ENCODE data around the gene BICRAL. TPM values are rescaled to one million over a fixed set of nuclear protein-coding genes. Genes with fewer than 3 reads are reported as not detected.
A peak's percentile ranks its signal among the peaks of the same experiment; 100 is the strongest.
"Not testable (repeated sequence)": the region's sequence is repeated elsewhere in the genome, so short reads cannot be mapped to it uniquely, and the experiment has no call there.

Gene BICRAL
- total and polyA plus RNA-seq, 2 donors (not counting 1 experiment from before 2014, with no cell fraction given) = 6.9 to 11.5 TPM

DNA sequence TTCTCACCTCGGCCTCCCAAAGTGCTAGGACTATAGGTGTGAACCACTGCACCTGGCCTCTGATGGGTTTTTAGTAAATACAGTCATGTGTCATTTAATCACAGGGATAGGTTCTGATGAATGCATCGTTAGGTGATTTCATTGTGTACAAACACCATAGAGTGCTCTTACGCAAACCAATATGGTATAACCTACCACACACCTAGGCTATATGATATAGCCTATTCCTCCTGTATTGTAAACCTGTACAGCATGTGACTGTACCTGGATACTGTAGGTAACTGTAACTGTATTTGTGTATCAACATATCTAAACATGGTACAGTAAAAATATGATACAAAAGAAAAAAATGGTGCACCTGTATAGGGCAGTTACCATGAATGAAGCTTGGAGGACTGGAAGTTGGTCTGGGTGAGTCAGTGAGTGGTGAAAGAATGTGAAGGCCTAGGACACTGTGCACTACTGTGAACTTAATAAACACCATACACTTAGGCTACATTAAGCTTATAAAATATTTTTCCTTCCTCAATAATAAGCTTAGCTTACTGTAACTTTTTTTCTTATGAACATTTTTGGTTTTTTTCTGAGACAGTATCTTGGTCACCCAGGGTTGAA lies 10.0 kb downstream of the BICRAL start:
- H3K9ac ChIP-seq (ENCODE audit: insufficient read depth, low read length) = no peak overlapping the region
- H3K27me3 ChIP-seq (ENCODE audit: control insufficient read depth, insufficient read depth, low read length) = no peaks in the 10 kb centered on the region
- H3K27ac ChIP-seq (ENCODE audit: insufficient read depth, low read length) = no peak overlapping the region
- no peak overlapping the region for H3K4me3 ChIP-seq (replicated peaks in 1 of 4; ENCODE audit: control extremely low read depth in 1 of 4, insufficient read depth in 1 of 4, low read depth in 3 of 4, low read length in 4 of 4)
- H3K4me1 ChIP-seq (ENCODE audit: control insufficient read depth, extremely low read depth, insufficient read depth, low read length) = peaks cover 6% of the 10 kb centered on the region
- no peaks in the 10 kb centered on the region for H4K20me1 ChIP-seq (ENCODE audit: control insufficient read depth, extremely low read depth, insufficient read depth, low read length)
- no peak overlapping the region for H2AFZ ChIP-seq (ENCODE audit: low read length)
- H3K9me3 ChIP-seq (ENCODE audit: control insufficient read depth, insufficient read depth, low read depth, low read length) = no peaks in the 10 kb centered on the region
- peak; percentile 16 to 18 for DNase-seq (ENCODE audit: low read depth in 2 of 2)
- H3K4me2 ChIP-seq (ENCODE audit: extremely low read depth, insufficient read depth, low read length) = no peak overlapping the region
- TF ChIP-seq, protein P1, sequence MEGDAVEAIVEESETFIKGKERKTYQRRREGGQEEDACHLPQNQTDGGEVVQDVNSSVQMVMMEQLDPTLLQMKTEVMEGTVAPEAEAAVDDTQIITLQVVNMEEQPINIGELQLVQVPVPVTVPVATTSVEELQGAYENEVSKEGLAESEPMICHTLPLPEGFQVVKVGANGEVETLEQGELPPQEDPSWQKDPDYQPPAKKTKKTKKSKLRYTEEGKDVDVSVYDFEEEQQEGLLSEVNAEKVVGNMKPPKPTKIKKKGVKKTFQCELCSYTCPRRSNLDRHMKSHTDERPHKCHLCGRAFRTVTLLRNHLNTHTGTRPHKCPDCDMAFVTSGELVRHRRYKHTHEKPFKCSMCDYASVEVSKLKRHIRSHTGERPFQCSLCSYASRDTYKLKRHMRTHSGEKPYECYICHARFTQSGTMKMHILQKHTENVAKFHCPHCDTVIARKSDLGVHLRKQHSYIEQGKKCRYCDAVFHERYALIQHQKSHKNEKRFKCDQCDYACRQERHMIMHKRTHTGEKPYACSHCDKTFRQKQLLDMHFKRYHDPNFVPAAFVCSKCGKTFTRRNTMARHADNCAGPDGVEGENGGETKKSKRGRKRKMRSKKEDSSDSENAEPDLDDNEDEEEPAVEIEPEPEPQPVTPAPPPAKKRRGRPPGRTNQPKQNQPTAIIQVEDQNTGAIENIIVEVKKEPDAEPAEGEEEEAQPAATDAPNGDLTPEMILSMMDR (conservative IDR thresholded peaks at IDR 0.05 in 1 of 2, IDR thresholded peaks at IDR 0.05 in 1 of 2; ENCODE audit: low read depth in 1 of 2, low read length in 2 of 2) = no peak
- TF ChIP-seq EZH2 (IDR thresholded peaks at IDR 0.05; ENCODE audit: low read length, missing control alignments) = no peak
- H3K36me3 ChIP-seq (ENCODE audit: control insufficient read depth, insufficient read depth, low read length) = peaks cover 2% of the 10 kb centered on the region
- H3K79me2 ChIP-seq (ENCODE audit: control insufficient read depth, insufficient read depth, low read length) = peaks cover 13% of the 10 kb centered on the region

DNA sequence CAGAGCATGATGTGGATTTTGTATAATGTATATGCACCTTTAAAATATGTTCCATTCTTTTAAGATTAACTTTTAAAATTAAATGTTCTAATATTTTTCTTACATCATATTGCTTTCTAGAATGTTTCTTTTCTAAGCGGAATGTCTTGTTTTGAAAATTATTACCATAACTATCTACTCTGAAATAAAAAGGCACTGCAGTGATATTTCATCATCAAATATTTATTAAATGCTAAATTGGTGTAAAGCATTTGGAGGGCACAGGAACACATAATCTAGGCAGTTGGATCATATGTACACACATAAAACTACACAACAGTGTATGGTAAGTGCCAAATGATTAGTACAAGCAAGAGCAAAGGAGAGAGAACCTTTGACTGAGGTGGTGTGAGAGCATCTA lies 13.8 kb downstream of the BICRAL start:
- Histone ChIP-seq H3K79me2 (ENCODE audit: control insufficient read depth, insufficient read depth, low read length) (no peaks in the 10 kb centered on the region), H3K9ac (ENCODE audit: insufficient read depth, low read length) (no peak overlapping the region), H3K36me3 (ENCODE audit: control insufficient read depth, insufficient read depth, low read length) (no peaks in the 10 kb centered on the region), H2AFZ (ENCODE audit: low read length) (no peak overlapping the region), H3K27ac (ENCODE audit: insufficient read depth, low read length) (no peak overlapping the region), H3K4me1 (ENCODE audit: control insufficient read depth, extremely low read depth, insufficient read depth, low read length) (peaks cover 5% of the 10 kb centered on the region), H4K20me1 (ENCODE audit: control insufficient read depth, extremely low read depth, insufficient read depth, low read length) (no peaks in the 10 kb centered on the region), H3K4me2 (ENCODE audit: extremely low read depth, insufficient read depth, low read length) (no peak overlapping the region), H3K9me3 (ENCODE audit: control insufficient read depth, insufficient read depth, low read depth, low read length) (no peaks in the 10 kb centered on the region), H3K27me3 (ENCODE audit: control insufficient read depth, insufficient read depth, low read length) (no peaks in the 10 kb centered on the region), H3K4me3 (replicated peaks in 1 of 4; ENCODE audit: control extremely low read depth in 1 of 4, insufficient read depth in 1 of 4, low read depth in 3 of 4, low read length in 4 of 4) (no peak overlapping the region)
- TF ChIP-seq EZH2 (IDR thresholded peaks at IDR 0.05; ENCODE audit: low read length, missing control alignments) = no peak
- TF ChIP-seq, protein P1 (conservative IDR thresholded peaks at IDR 0.05 in 1 of 2, IDR thresholded peaks at IDR 0.05 in 1 of 2; ENCODE audit: low read depth in 1 of 2, low read length in 2 of 2) = no peak
- no peak for DNase-seq (ENCODE audit: low read depth in 2 of 2)

DNA sequence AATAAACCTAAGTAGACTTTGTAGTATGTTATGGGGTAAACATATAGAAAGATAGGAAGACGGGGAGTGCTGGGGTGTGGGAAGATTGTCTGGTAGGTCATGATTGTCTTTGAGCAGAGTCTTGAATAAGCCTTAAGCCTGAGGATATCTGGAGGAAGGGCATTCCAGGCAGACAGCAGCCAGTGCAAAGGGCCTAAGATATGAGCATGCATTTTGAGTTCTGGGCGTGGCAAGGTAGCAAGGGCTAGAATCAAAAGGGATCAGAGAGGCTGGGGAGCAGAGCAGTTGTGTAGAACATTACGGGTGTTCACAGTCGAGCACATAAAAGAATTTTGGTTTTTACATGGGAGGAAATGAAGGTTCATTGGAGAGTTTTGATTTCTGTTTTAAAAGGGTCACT lies 14.3 kb downstream of the BICRAL start:
- H3K27me3 ChIP-seq (ENCODE audit: control insufficient read depth, insufficient read depth, low read length) = no peaks in the 10 kb centered on the region
- H3K4me2 ChIP-seq (ENCODE audit: extremely low read depth, insufficient read depth, low read length) = no peak overlapping the region
- no peak for DNase-seq (ENCODE audit: low read depth in 2 of 2)
- H3K9ac ChIP-seq (ENCODE audit: insufficient read depth, low read length) = no peak overlapping the region
- peaks cover 2% of the 10 kb centered on the region for H3K4me1 ChIP-seq (ENCODE audit: control insufficient read depth, extremely low read depth, insufficient read depth, low read length)
- H3K79me2 ChIP-seq (ENCODE audit: control insufficient read depth, insufficient read depth, low read length) = no peaks in the 10 kb centered on the region
- TF ChIP-seq, protein P1 (conservative IDR thresholded peaks at IDR 0.05 in 1 of 2, IDR thresholded peaks at IDR 0.05 in 1 of 2; ENCODE audit: low read depth in 1 of 2, low read length in 2 of 2) = no peak
- no peak for TF ChIP-seq EZH2 (IDR thresholded peaks at IDR 0.05; ENCODE audit: low read length, missing control alignments)
- no peaks in the 10 kb centered on the region for H3K36me3 ChIP-seq (ENCODE audit: control insufficient read depth, insufficient read depth, low read length)
- no peaks in the 10 kb centered on the region for H4K20me1 ChIP-seq (ENCODE audit: control insufficient read depth, extremely low read depth, insufficient read depth, low read length)
- no peaks in the 10 kb centered on the region for H3K9me3 ChIP-seq (ENCODE audit: control insufficient read depth, insufficient read depth, low read depth, low read length)
- no peak overlapping the region for H2AFZ ChIP-seq (ENCODE audit: low read length)
- no peak overlapping the region for H3K27ac ChIP-seq (ENCODE audit: insufficient read depth, low read length)
- H3K4me3 ChIP-seq (replicated peaks in 1 of 4; ENCODE audit: control extremely low read depth in 1 of 4, insufficient read depth in 1 of 4, low read depth in 3 of 4, low read length in 4 of 4) = no peak overlapping the region

DNA sequence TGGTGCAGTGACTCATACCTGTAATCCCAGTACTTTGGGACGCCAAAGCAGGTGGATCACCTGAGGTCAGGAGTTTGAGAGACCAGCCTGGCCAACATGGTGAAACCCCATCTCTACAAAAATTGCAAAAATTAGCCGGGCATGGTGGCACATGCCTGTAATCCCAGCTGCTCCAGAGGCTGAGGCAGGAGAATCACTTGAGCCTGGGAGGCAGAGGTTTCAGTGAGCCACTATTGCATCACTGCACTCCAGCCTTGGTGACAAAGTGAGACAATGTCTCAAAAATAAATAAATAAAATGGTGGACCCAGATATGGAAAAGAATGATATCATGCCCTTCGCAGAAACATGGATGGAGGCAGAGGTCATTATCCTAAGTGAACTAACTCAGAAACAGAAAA lies 15.8 kb downstream of the BICRAL start:
- H3K4me2 ChIP-seq (ENCODE audit: extremely low read depth, insufficient read depth, low read length); H3K79me2 ChIP-seq (ENCODE audit: control insufficient read depth, insufficient read depth, low read length); H3K9ac ChIP-seq (ENCODE audit: insufficient read depth, low read length); H3K9me3 ChIP-seq (ENCODE audit: control insufficient read depth, insufficient read depth, low read depth, low read length); H3K27me3 ChIP-seq (ENCODE audit: control insufficient read depth, insufficient read depth, low read length); H3K4me3 ChIP-seq (replicated peaks in 1 of 4; ENCODE audit: control extremely low read depth in 1 of 4, insufficient read depth in 1 of 4, low read depth in 3 of 4, low read length in 4 of 4); DNase-seq (ENCODE audit: low read depth in 2 of 2); H3K36me3 ChIP-seq (ENCODE audit: control insufficient read depth, insufficient read depth, low read length); H3K27ac ChIP-seq (ENCODE audit: insufficient read depth, low read length); H4K20me1 ChIP-seq (ENCODE audit: control insufficient read depth, extremely low read depth, insufficient read depth, low read length); H3K4me1 ChIP-seq (ENCODE audit: control insufficient read depth, extremely low read depth, insufficient read depth, low read length); H2AFZ ChIP-seq (ENCODE audit: low read length): not testable (repeated sequence)
